HUDEP-2 (cell line): Measurements from ENCODE around the gene ERCC8.
A peak's percentile ranks its signal among the peaks of the same experiment; 100 is the strongest.
"Not testable (repeated sequence)": the region's sequence is repeated elsewhere in the genome, so short reads cannot be mapped to it uniquely, and the experiment has no call there.

Source experiments
- DNase-seq, 76 experiments: peaks; one replicate each; lab custom pipeline; 2025; ENCODE audit not compliant: unreplicated experiment in 76 of 76; lab: John Stamatoyannopoulos, UW

The ERCC8 gene

DNA sequence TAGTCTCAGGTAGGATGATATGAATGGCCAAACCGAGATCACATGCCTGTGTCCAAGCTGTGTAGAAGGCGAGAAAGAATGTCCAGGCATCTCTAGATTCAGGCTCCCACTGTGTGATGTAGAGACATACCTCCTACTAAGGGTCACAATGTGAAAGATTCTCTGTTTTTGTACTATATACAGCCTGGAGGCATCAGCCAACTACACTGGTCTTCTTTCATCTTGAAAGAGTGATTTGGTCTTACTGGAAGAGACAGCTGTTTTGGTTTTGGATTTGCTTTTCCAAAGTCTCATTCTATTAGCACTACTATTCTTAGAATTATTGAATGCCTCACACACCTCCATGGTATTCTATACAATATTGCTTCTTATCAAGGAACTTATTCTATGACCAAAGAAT is 26.4 kb downstream of the ERCC8 start:
- no peak for DNase-seq

DNA sequence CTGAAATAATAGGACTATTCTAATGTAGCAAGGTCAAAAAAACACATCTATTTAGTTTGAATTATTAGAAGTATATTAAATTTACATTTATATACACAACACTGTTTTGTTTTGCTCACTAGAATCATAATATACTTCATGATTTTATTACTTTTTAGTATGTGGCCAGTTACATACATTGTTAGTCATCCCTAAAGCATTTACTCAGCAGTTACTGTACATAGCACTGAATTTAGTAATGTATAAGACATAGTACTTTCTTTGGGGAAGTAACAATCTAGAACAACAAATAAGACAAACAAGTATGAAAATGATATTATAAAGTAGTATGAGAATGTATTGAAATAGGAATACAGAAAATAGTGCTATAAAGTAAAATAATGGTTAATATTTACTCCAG is 28.2 kb downstream of the ERCC8 start:
- DNase-seq = no peak

GRCh38 chr5:60903356-60903755 is 41.5 kb downstream of the ERCC8 start:
- DNase-seq = no peak

DNA sequence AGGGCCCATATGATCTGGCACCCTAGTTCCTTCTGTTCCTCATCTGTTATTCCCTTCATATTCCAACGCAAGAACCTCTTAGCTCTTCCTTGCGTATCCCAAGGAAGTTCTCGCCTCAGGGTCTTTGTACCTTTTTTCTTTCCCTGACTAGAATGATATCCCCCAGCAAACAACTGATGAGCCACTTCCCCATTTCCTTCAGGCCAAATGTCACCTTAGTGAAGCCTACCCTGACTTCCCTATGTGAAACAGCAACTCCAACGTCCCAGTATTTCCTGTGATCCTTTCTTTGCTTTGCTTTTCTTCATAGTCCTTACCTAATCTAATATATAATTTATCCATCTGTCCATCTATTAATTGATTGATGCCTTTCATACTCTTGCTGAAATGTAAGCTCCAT is 47.9 kb downstream of the ERCC8 start:
- DNase-seq = no peak

- DNase-seq = no peak
Observed at GRCh38 chr5:60893521-60893920, 51.3 kb downstream of the ERCC8 start.

- no peak for DNase-seq
Observed at GRCh38 chr5:60891667-60892066, 53.2 kb downstream of the ERCC8 start.

GRCh38 chr5:60888359-60889061 is 56.4 kb downstream of the ERCC8 start:
- DNase-seq = no peak

DNA sequence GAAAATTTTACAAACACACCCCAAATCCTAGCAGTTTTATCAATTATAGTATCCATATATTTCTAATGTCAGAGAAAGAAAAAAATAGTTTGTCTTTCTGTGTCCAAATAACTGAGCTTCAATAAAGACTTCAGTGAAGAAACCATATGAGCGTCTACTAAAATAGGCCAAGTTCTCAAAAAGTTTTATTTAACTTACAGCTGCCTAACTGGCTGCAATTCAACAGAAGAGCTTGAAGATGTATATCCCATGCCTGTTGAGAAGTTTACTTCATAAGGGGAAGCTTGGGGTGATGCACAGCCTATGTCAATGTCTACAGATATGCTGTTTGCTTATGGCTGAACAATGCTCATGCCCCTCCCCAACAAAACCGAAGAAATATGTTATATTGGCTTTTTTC is 57.1 kb downstream of the ERCC8 start:
- DNase-seq = no peak

DNA sequence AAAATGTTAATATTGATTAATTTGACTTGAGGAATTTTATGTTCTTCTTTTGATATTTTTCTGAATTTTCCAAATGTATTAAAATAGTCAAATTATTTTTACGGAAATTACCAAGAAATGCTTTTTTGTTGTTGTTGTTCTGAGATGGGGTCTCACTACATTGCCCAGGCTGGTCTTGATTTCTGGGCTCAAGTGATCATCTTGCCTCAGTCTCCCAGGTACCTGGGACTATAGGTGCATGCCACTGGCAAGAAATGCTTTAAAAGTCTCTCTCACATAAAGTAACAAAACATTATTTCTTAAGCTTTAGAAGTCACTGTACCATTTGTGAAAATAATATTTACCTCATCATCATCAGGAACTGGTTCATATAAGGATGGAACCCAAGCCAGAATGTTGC is 57.8 kb downstream of the ERCC8 start:
- DNase-seq = no peak

DNA sequence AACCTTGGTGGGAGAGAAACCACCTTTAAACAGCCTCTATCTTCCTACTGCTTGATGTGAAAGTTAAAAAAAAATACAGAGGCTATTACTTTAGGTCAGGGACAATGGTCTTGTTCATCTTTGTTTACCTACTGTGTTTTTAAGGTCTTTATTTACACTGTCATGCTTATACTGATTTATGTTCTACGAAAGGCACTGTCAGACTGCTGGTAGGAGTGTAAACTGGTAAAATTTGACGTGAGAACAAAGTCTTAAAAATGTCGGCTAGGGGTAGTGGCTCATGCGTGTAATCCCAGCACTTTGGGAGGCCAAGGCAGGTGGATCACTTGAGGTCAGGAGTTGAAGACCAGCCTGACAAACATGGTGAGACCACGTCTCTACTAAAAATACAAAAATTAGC is 58.7 kb downstream of the ERCC8 start:
- DNase-seq = no peak

DNA sequence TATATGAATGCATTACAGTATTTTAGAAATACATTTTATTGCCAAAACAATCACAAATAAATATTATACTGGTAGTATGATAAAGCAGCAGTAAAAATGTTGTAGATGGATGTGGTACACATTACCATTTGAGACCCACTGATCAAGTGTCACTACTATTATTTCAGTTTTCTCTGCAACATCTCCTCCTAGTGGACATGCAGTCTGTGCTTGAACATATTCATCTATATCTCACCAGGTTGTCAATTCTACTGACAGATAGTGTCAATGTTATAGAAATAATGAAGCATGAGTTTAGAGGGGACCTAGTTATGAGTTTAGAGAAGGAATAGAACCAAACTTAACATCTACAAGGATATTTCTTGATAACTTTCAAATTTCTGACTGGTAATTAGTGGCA is 61.6 kb downstream of the ERCC8 start:
- DNase-seq = peak in 6 of 76 experiments; percentile 2 to 15 (median 8)

- no peak for DNase-seq
Observed at GRCh38 chr5:60872892-60873291, 72.0 kb downstream of the ERCC8 start.

DNA sequence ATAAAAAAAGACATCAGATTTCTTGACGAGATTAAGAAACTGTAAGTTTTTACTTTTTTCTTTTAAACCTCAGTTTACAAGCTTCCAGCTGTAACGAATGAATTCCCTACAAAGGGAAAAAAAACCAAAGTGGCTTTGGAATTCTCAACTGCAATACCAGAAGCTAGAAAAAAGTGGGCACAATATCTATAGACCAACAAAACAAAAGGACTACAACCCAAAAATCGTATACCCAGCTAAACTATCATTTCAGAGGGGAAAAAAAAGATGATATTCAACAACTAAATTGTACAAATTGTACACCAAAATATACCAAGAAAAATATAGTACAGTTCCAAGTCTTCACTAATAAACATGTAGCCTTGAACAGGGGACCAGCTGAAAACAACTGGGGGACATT is 74.0 kb downstream of the ERCC8 start:
- DNase-seq = no peak

- not testable (repeated sequence) for DNase-seq
Observed at GRCh38 chr5:60860572-60860971, 84.3 kb downstream of the ERCC8 start.

GRCh38 chr5:60856066-60856465 is 88.8 kb downstream of the ERCC8 start:
- DNase-seq = no peak

DNA sequence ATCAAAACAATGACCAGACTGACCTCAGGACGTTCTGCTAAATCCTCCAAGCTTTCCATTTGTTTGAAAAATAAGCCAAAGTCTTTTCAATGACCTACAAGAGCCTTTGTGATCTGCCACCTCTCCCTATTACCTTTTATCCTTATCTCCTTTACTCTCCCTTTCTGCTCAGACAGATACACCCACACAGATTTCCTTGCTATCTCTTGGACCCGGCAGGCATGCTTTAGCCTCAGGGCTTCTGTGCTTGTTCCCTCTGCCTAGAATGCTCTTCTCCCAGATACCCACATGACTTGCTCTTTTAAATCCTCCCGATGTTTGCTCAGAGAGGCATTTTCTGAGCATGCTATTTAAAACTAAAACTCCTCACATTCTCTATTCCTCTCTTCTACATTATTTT is 91.9 kb downstream of the ERCC8 start:
- peak in 20 of 76 experiments; percentile 1 to 58 (median 17) for DNase-seq

DNA sequence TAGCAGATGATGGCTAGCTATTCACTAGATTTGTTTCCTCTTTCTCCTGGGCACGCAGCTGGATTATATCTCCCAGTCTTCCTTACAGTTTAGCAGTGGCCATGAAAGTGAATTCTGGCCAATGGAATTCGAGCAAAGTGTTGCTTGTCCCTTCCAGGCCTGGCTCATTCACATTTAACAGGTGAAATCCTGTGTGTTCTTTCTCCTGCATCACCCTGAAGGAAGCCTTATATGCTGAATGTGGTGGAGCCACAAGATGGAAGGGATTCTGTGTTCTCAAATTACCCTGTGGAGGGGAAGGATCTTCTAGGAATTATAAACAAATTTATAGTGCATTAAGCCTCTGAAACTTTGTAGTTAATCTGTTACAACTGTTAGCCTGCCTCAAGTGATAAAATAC is 92.6 kb downstream of the ERCC8 start:
- no peak for DNase-seq

DNA sequence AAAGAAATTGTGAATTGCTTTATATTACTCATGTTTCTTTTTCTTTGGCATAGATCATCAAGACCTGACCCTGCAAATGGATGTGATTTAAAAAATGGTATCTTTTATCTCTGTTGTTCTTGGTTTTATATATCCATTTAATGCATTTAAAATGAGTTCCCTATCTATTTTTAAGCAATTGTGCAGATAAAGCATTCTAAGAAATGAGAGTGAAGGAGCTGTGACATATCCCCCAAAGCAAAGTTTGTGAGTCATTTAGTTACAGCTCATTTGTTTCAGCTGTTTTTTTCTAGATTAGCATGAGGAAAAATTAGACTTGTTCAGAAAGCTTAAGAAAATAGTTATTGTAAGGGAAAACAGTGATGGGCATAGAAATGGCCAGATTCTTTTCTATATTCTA is 93.2 kb downstream of the ERCC8 start:
- DNase-seq = no peak

DNA sequence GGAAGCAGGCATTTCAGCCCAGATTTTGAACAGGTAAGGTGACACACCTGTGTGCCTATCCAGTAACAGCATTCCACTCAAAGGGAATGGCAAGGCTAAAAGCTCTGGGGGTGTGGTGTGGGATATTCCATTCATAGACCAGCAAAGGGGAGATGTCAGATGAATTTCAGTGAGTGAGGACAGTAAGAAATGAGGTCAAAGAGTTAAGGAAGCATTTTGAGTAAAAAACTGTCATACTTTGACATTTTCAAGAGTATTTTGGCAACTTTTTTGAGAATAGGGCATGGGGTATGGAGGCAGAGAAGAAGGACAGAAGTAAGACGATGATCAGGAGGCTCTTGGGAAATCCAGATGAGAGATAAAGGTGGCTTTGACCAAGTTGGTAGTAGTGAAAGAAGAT is 98.6 kb downstream of the ERCC8 start:
- no peak for DNase-seq

DNA sequence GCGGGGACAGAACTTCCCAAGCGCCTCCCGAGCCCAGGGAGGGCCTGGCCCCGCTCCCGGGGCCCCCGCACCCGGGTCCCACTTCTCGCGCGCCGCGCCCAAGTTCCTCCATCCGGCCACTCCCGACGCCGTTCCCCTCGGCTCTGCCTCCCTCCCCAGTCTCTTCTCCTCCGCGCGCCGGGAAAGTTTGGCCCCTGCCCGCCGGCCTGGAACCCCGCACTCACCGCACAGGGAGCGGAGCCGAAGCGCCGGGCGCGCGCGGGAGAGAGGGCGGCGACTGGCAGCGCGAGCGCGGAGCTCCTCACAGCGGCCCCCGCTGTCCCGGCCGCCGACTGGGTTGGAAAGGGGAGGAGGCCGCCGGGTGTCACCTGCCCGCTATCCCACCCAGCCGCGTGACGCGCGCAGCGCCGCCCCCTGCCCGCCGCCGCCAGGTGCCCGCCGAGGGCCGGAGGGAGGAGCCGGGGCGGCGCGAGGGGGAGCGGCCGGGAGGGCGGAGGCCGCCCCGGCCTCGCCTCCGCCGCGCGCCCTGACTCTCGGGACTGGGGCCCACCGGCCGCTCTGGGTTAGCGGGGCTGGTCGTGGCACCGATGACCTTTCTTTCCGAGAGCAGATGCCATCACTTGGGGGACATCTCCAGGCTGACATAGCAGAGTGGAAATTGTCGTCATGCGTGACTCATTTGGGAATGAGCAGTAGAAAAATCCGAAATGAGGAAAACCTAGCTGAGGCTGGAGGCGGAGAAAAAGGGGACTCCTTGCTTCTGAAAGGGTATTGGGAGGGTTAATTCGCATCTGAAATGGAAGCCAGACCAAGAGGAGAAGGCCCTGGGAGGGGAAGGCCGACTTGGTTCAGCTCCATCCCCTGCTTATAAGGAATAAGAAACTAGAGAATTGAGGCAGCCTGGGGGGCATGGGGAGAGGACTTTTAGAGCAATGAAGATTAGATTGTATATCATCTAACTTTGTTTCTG is 100.6 kb downstream of the ERCC8 start, which contains the start of gene ELOVL7:
TSS of gene ELOVL7 (minus strand) at position 334 of the 970 bp plus-strand sequence. CDS start 56,872 bp downstream, outside the sequence.
- DNase-seq = peak in 57 of 76 experiments; percentile 3 to 67 (median 37)

GRCh38 chr5:60843386-60843935 is 101.4 kb downstream of the ERCC8 start:
- DNase-seq = no peak
